HEK293T (cell line): Measurements from ENCODE around the gene MCTS1.

Experiments used
- BHLHE40 ChIP-seq: fragments of 450-650 bp; IDR thresholded peaks from 2 replicates; pipeline ENCODE4 v1.6.1; 2016; ENCODE audit warnings: mild to moderate bottlenecking, moderate library complexity, borderline replicate concordance
- NFRKB ChIP-seq: fragments of 450-650 bp; IDR thresholded peaks from 2 replicates; pipeline ENCODE4 v1.6.1; 2016; ENCODE audit warnings: mild to moderate bottlenecking, moderate library complexity
- SP1 ChIP-seq: fragments of 450-650 bp; IDR thresholded peaks from 2 replicates; pipeline ENCODE4 v1.6.1; 2017

- TF ChIP-seq SP1 (no peak), BHLHE40 (no peak), NFRKB (no peak)
Measured at GRCh38 chrX:120653000-120653399, 49.1 kb downstream of the MCTS1 start.
